Upper lobe of left lung (tissue), 4 donors: ENCODE measurements around the gene RAB5B.

Source experiments
- EP300 ChIP-seq, 4 donors: sonication (generic); formaldehyde crosslinking; IDR thresholded peaks; one replicate each; pipeline ENCODE4 v1.5.1; 2017; ENCODE audit warnings: antibody characterized with exemption in 4 of 4, control low read depth in 2 of 4
- POLR2A ChIP-seq, 4 donors: fragments of 450-650 bp; IDR thresholded peaks; one replicate each; pipeline ENCODE4 v1.5.1; 2016 to 2017; ENCODE audit warnings: antibody characterized with exemption in 4 of 4, mild to moderate bottlenecking in 2 of 4
- TF ChIP-seq, protein P1 (sequence below), 6 experiments: fragments of 450-650 bp in 4 of 6; fragments of 200-600 bp in 2 of 6; sonication (generic) in 2 of 6; IDR thresholded peaks; one replicate each; pipeline ENCODE4 v1.5.1; 2016 to 2019; ENCODE audit warnings: antibody characterized with exemption in 6 of 6

DNA sequence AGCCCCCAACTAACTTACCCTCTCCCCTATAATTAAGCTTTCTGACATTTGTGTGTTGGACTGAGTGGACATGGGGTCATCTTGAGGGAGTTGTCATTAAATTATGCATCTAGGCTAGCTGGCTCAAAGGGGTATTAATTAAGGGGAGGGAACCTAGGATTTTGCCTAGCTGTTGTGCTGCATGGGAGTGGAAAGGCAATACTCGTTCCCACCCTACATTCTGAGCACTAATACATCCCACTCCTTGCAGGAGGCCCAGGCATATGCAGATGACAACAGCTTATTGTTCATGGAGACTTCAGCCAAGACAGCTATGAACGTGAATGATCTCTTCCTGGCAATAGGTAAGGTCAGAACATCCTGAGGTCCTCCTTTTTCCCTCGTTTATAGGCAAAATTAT lies 17.2 kb downstream of the RAB5B start:
- TF ChIP-seq, protein P1, sequence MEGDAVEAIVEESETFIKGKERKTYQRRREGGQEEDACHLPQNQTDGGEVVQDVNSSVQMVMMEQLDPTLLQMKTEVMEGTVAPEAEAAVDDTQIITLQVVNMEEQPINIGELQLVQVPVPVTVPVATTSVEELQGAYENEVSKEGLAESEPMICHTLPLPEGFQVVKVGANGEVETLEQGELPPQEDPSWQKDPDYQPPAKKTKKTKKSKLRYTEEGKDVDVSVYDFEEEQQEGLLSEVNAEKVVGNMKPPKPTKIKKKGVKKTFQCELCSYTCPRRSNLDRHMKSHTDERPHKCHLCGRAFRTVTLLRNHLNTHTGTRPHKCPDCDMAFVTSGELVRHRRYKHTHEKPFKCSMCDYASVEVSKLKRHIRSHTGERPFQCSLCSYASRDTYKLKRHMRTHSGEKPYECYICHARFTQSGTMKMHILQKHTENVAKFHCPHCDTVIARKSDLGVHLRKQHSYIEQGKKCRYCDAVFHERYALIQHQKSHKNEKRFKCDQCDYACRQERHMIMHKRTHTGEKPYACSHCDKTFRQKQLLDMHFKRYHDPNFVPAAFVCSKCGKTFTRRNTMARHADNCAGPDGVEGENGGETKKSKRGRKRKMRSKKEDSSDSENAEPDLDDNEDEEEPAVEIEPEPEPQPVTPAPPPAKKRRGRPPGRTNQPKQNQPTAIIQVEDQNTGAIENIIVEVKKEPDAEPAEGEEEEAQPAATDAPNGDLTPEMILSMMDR (IDR thresholded peaks at IDR 0.05): no peak
- TF ChIP-seq POLR2A (IDR thresholded peaks at IDR 0.05) (no peak), EP300 (IDR thresholded peaks at IDR 0.05) (no peak)
